ENCODE results near the gene ANKRD11.
"Not testable (repeated sequence)": the region's sequence is repeated elsewhere in the genome, so short reads cannot be mapped to it uniquely, and the experiment has no call there.

Gene ANKRD11

GRCh38 chr16:89333401-89334001 lies 156.9 kb downstream of the ANKRD11 start:
- TF ChIP-seq CTCF (conservative IDR thresholded peaks at IDR 0.05; ENCODE audit: low read length): peak; percentile 53
- H3K4me3 ChIP-seq (ENCODE audit: low read length, poor library complexity, severe bottlenecking); H2AFZ ChIP-seq (ENCODE audit: low read length); H3K36me3 ChIP-seq (ENCODE audit: insufficient read depth, low read length); H3K27me3 ChIP-seq (ENCODE audit: insufficient read depth, low read length, poor library complexity, severe bottlenecking); H3F3A ChIP-seq (ENCODE audit: low read depth); H3K4me1 ChIP-seq (ENCODE audit: insufficient read depth, low read length, poor library complexity, severe bottlenecking); H3K9me3 ChIP-seq (ENCODE audit: insufficient read depth, low read depth, low read length); H3K9ac ChIP-seq (ENCODE audit: low read depth, low read length, poor library complexity, severe bottlenecking); H3K9me2 ChIP-seq (replicated peaks; ENCODE audit: low read depth, low read length); H3K4me2 ChIP-seq (ENCODE audit: low read depth, low read length, poor library complexity, severe bottlenecking): not testable (repeated sequence)
- H4K20me1 ChIP-seq (ENCODE audit: insufficient read depth, low read length, poor library complexity, severe bottlenecking): peaks cover 54% of the 10 kb centered on the region
- H3K79me2 ChIP-seq (ENCODE audit: insufficient read depth, low read length): peaks cover 87% of the 10 kb centered on the region

DNA sequence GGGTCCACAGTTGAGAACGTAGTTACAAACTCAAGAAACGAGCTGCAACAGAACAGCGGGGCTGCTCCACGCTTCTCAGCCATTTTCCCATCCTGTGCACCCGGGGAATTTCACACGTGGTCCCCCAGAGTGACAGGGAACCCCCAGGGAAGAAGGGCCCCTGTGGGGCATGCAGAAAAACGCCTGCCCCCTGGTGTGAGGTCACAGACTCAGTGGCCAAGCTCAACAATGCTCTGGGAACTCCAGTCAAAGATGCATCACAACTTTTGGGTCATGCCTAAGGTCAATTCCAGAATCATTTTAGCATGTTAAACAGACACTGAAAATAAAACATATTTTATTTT lies 157.5 kb downstream of the ANKRD11 start:
- no peak overlapping the region for H3K4me3 ChIP-seq (ENCODE audit: low read length, poor library complexity, severe bottlenecking)
- H3K9ac ChIP-seq (ENCODE audit: low read depth, low read length, poor library complexity, severe bottlenecking): no peak overlapping the region
- no peak overlapping the region for H3K4me2 ChIP-seq (ENCODE audit: low read depth, low read length, poor library complexity, severe bottlenecking)
- H2AFZ ChIP-seq (ENCODE audit: low read length): no peak overlapping the region
- H3K9me3 ChIP-seq (ENCODE audit: insufficient read depth, low read depth, low read length): no peaks in the 10 kb centered on the region
- TF ChIP-seq EZH2phosphoT487 (IDR thresholded peaks at IDR 0.05; ENCODE audit: borderline replicate concordance) (no peak), CTCF (conservative IDR thresholded peaks at IDR 0.05; ENCODE audit: low read length) (no peak)
- no peaks in the 10 kb centered on the region for H3K27me3 ChIP-seq (ENCODE audit: insufficient read depth, low read length, poor library complexity, severe bottlenecking)
- H4K20me1 ChIP-seq (ENCODE audit: insufficient read depth, low read length, poor library complexity, severe bottlenecking): peaks cover 55% of the 10 kb centered on the region
- H3K9me2 ChIP-seq (replicated peaks; ENCODE audit: low read depth, low read length): no peaks in the 10 kb centered on the region
- H3K4me1 ChIP-seq (ENCODE audit: insufficient read depth, low read length, poor library complexity, severe bottlenecking): no peaks in the 10 kb centered on the region
- peaks cover 87% of the 10 kb centered on the region for H3K79me2 ChIP-seq (ENCODE audit: insufficient read depth, low read length)
- no peaks in the 10 kb centered on the region for H3F3A ChIP-seq (ENCODE audit: low read depth)
- H3K36me3 ChIP-seq (ENCODE audit: insufficient read depth, low read length): no peaks in the 10 kb centered on the region

- Histone ChIP-seq H3K27me3 (ENCODE audit: insufficient read depth, low read length, poor library complexity, severe bottlenecking) (no peaks in the 10 kb centered on the region), H3K4me1 (ENCODE audit: insufficient read depth, low read length, poor library complexity, severe bottlenecking) (no peaks in the 10 kb centered on the region), H3K9ac (ENCODE audit: low read depth, low read length, poor library complexity, severe bottlenecking) (no peak overlapping the region), H3F3A (ENCODE audit: low read depth) (no peaks in the 10 kb centered on the region), H3K36me3 (ENCODE audit: insufficient read depth, low read length) (no peaks in the 10 kb centered on the region), H3K4me3 (ENCODE audit: low read length, poor library complexity, severe bottlenecking) (no peak overlapping the region), H3K9me2 (replicated peaks; ENCODE audit: low read depth, low read length) (no peaks in the 10 kb centered on the region), H3K79me2 (ENCODE audit: insufficient read depth, low read length) (peaks cover 87% of the 10 kb centered on the region), H3K9me3 (ENCODE audit: insufficient read depth, low read depth, low read length) (no peaks in the 10 kb centered on the region), H3K4me2 (ENCODE audit: low read depth, low read length, poor library complexity, severe bottlenecking) (no peak overlapping the region), H4K20me1 (ENCODE audit: insufficient read depth, low read length, poor library complexity, severe bottlenecking) (peaks cover 57% of the 10 kb centered on the region), H2AFZ (ENCODE audit: low read length) (no peak overlapping the region)
- TF ChIP-seq CTCF (conservative IDR thresholded peaks at IDR 0.05; ENCODE audit: low read length): no peak
- no peak for TF ChIP-seq EZH2phosphoT487 (IDR thresholded peaks at IDR 0.05; ENCODE audit: borderline replicate concordance)
Measured at GRCh38 chr16:89332243-89332901, 158.0 kb downstream of the ANKRD11 start.

All from Loucy (cell line).